Kidney glomerular epithelial cell (primary cell): ENCODE measurements around the gene CYP4F3.
"Not testable (repeated sequence)": the region's sequence is repeated elsewhere in the genome, so short reads cannot be mapped to it uniquely, and the experiment has no call there.

ENCODE experiments used
- DNase-seq: peaks from one replicate; lab custom pipeline; 2025; lab: John Stamatoyannopoulos, UW

The CYP4F3 gene

GRCh38 chr19:15640294-15640903, at the start of gene CYP4F3:
Gene CYP4F3, plus strand, starts transcription at chr19:15640897. Its CDS starts 519 bp downstream, at chr19:15641416.
- no peak for DNase-seq

GRCh38 chr19:15591796-15592195, 48.9 kb upstream of the CYP4F3 start:
- DNase-seq: no peak

GRCh38 chr19:15592506-15592905, 48.2 kb upstream of the CYP4F3 start:
- DNase-seq: not testable (repeated sequence)

- not testable (repeated sequence) for DNase-seq
These were observed 46.9 kb upstream of the CYP4F3 start for GRCh38 chr19:15593766-15594165.

GRCh38 chr19:15595069-15595468, 45.6 kb upstream of the CYP4F3 start:
- DNase-seq: no peak

GRCh38 chr19:15607978-15608925, 32.4 kb upstream of the CYP4F3 start:
- not testable (repeated sequence) for DNase-seq

- DNase-seq: no peak
These were observed 31.4 kb upstream of the CYP4F3 start for GRCh38 chr19:15609261-15609660.

- no peak for DNase-seq
These were observed 28.4 kb upstream of the CYP4F3 start for GRCh38 chr19:15612342-15612741.

GRCh38 chr19:15613338-15613737, 27.4 kb upstream of the CYP4F3 start:
- no peak for DNase-seq

- no peak for DNase-seq
These were observed 26.0 kb upstream of the CYP4F3 start, which contains the start of gene CYP4F8 for GRCh38 chr19:15614507-15615379. Gene CYP4F8, plus strand, starts transcription at chr19:15615218. Its CDS starts 399 bp downstream, at chr19:15615617.

GRCh38 chr19:15615526-15615925, 25.2 kb upstream of the CYP4F3 start:
- no peak for DNase-seq

GRCh38 chr19:15616183-15616582, 24.5 kb upstream of the CYP4F3 start:
- DNase-seq: no peak

- DNase-seq: no peak
These were observed 23.9 kb upstream of the CYP4F3 start for GRCh38 chr19:15616627-15617270.

GRCh38 chr19:15618321-15618720, 22.4 kb upstream of the CYP4F3 start:
- DNase-seq: no peak

- no peak for DNase-seq
These were observed 18.9 kb upstream of the CYP4F3 start for GRCh38 chr19:15621801-15622200.

GRCh38 chr19:15622991-15623390, 17.7 kb upstream of the CYP4F3 start:
- DNase-seq: no peak

- no peak for DNase-seq
These were observed 16.9 kb upstream of the CYP4F3 start for GRCh38 chr19:15623711-15624318.

GRCh38 chr19:15628236-15629002, 12.3 kb upstream of the CYP4F3 start:
- DNase-seq: no peak

- DNase-seq: peak; percentile 20
These were observed 11.5 kb upstream of the CYP4F3 start for GRCh38 chr19:15629003-15629880.
